Umbilical cord (tissue), 2 donors: ENCODE measurements around the gene C2. TPM values are rescaled to one million over a fixed set of nuclear protein-coding genes. Genes with fewer than 3 reads are reported as not detected.
"Not testable (repeated sequence)": the region's sequence is repeated elsewhere in the genome, so short reads cannot be mapped to it uniquely, and the experiment has no call there.

Source experiments
- DNase-seq: peaks from one replicate; pipeline ENCODE4 v3.0.0-alpha.2; 2015; ENCODE audit warnings: low spot score
- total RNA-seq: library from RNA; depleted of rRNA; stranded (reverse); fragments of >200 nt; gene quantifications from one replicate; pipeline ENCODE4 v1.2.3, GENCODE V29; 2014; ENCODE audit warnings: low replicate concordance; ENCODE audit not compliant: insufficient read depth

Gene C2
- total RNA-seq, 1 donor from 2014 or later, result 27.0 TPM

GRCh38 chr6:31977816-31978431, 50.4 kb downstream of the C2 start:
- DNase-seq, result no peak

- no peak for DNase-seq
These were observed 51.3 kb downstream of the C2 start for GRCh38 chr6:31978831-31979230.

DNA sequence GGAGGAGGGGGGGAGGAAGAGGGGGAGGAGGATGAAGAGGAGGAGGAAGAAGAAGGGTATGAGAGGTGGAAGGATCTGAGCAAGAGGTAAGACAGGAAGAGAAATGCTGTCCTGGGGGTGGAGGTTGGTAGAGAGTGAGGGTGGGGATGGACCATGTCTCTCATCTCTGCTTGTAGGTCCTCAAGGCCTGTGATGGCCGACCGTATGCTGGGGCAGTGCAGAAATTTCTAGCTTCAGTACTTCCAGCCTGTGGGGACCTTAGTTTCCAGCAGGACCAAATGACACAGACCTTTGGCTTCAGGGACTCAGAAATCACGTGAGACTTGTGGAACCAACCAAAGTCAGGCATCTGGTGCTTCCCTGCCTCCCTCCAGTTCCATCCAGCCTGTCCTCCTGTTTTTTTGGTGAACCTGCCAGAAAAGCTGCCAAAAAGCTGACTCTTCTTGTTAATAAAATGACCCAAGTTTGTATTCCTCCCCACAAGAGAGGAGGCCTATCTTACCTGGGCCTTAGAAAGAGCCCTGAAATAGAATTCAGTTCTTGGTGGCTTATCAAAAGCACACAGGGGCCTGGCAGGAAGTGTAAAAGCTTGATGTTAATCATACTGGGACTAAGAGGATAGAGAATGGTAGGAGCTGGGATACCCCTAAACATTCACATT, 51.9 kb downstream of the C2 start:
- no peak for DNase-seq

DNA sequence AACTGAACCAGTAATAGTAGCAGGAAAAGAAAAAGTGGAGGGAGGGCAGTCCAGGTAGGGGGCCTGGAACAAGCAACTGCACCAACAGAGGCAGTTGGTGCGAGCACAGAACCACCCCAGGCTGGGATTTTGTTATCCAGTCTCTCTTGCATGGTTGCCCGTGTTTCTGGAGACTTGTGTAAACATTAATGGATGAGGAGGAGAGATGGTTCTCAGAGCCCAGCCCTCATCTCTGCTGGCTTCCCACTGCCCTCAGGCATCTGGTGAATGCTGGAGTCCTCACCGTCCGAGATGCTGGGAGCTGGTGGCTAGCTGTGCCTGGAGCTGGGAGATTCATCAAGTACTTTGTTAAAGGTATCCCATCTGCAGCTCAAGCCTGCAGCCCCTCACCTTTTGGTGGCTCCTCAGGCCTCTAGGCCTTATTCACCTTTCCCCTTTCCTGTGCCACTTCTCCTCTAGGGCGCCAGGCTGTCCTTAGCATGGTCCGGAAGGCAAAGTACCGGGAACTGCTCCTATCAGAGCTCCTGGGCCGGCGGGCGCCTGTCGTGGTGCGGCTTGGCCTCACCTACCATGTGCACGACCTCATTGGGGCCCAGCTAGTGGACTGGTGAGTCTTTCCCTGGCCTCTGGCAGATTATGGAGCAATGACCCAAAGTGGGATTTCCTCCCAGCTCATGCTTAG, 52.8 kb downstream of the C2 start:
- not testable (repeated sequence) for DNase-seq

- DNase-seq, result not testable (repeated sequence)
These were observed 53.5 kb downstream of the C2 start for GRCh38 chr6:31980998-31981397.

DNA sequence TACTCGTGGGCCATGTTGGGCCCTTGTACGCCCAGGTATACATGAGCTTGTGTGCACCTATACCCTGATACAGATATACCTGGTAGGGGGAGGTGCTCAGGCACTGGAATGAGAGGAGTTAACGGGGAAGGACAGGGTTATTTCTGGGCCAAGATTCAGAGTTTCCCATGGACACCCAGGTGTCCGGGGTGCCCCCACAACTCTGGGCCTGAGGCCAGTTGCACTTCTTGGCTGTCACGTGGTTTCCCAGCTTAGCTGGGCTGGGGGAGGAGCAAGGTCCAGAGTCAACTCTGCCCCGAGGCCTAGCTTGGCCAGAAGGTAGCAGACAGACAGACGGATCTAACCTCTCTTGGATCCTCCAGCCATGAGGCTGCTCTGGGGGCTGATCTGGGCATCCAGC, 54.2 kb downstream of the C2 start, which contains the start of gene C4A:
Gene C4A, plus strand, starts transcription at position 314 of the 400 bp plus-strand sequence. Its CDS starts 51 bp downstream, at position 365.
- not testable (repeated sequence) for DNase-seq

DNA sequence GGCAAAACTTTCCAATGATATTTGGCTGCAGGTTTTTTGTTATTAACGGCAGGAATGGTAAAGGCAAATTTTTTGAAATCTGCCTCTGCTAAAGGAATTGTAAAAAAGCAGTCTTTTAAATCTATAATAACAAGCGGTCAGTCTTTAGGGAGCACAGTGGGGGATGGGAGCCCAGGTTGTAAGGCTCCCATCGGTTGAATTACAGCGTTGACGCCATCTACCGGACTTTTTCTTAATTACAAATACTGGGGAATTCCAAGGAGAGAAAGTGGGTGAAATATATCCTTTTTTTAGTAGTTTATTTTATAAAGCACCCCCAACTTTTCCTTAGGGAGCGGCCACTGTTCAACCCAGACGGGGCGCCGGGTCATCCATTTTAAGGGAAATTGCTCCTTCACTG, 61.8 kb downstream of the C2 start:
- not testable (repeated sequence) for DNase-seq

DNA sequence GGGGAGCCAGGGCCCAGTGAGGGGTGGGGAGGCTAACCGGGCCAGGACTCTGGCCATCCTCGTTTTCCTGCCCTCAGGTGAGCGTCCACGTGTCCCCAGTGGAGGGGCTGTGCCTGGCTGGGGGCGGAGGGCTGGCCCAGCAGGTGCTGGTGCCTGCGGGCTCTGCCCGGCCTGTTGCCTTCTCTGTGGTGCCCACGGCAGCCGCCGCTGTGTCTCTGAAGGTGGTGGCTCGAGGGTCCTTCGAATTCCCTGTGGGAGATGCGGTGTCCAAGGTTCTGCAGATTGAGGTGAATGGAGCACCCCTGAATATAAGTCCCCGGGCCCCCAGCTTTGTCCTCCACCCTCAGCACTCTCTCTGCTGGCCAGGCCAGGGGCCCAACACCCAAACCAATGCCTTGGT, 66.9 kb downstream of the C2 start:
- DNase-seq, result not testable (repeated sequence)

Other genes with a start within 250 kb of the C2 start
- gene LY6G5C, start 246.7 kb upstream of the C2 start, total RNA-seq, result 0.48 TPM
- 33.7 TPM for gene ABHD16A, start 224.4 kb upstream of the C2 start, total RNA-seq
- not detected for gene LY6G6F, start 220.9 kb upstream of the C2 start, total RNA-seq
- gene LY6G6D, start 212.4 kb upstream of the C2 start, total RNA-seq, result not detected
- gene LY6G6C, start 206.0 kb upstream of the C2 start, total RNA-seq, result 3.1 TPM
- gene MPIG6B, start 204.3 kb upstream of the C2 start, total RNA-seq, result 3.1 TPM
- gene DDAH2, start 198.4 kb upstream of the C2 start, total RNA-seq, result 87.4 TPM
- 203 TPM for gene CLIC1, start 191.2 kb upstream of the C2 start, total RNA-seq
- 8.2 TPM for gene MSH5, start 187.7 kb upstream of the C2 start, total RNA-seq
- gene SAPCD1, start 165.1 kb upstream of the C2 start, total RNA-seq, result not detected
- not detected for gene VWA7, start 150.4 kb upstream of the C2 start, total RNA-seq
- 18.8 TPM for gene VARS1, start 132.0 kb upstream of the C2 start, total RNA-seq
- 28.9 TPM for gene LSM2, start 120.8 kb upstream of the C2 start, total RNA-seq
- 1.4 TPM for gene HSPA1L, start 112.4 kb upstream of the C2 start, total RNA-seq
- gene HSPA1A, start 112.2 kb upstream of the C2 start, total RNA-seq, result 84.7 TPM
- gene HSPA1B, start 100.0 kb upstream of the C2 start, total RNA-seq, result 37.3 TPM
- gene NEU1, start 64.9 kb upstream of the C2 start, total RNA-seq, result 47.9 TPM
- 0.96 TPM for gene SLC44A4, start 48.7 kb upstream of the C2 start, total RNA-seq
- gene EHMT2, start 30.0 kb upstream of the C2 start, total RNA-seq, result 33.9 TPM
- gene ZBTB12, start 25.6 kb upstream of the C2 start, total RNA-seq, result 1.9 TPM
- 34.7 TPM for gene CFB, start 18.4 kb downstream of the C2 start, total RNA-seq
- 54.9 TPM for gene NELFE, start 31.3 kb downstream of the C2 start, total RNA-seq
- 34.7 TPM for gene SKIC2, start 31.5 kb downstream of the C2 start, total RNA-seq
- 13.2 TPM for gene DXO, start 44.4 kb downstream of the C2 start, total RNA-seq
- gene C4A, start 54.3 kb downstream of the C2 start, total RNA-seq, result 26.2 TPM
- gene C4B, start 87.1 kb downstream of the C2 start, total RNA-seq, result 32.3 TPM
- not detected for gene CYP21A2, start 110.7 kb downstream of the C2 start, total RNA-seq
- 24.1 TPM for gene TNXB, start 181.6 kb downstream of the C2 start, total RNA-seq
- 14.4 TPM for gene ATF6B, start 200.5 kb downstream of the C2 start, total RNA-seq
- gene FKBPL, start 202.6 kb downstream of the C2 start, total RNA-seq, result 1.2 TPM
- 1.2 TPM for gene PRRT1, start 224.2 kb downstream of the C2 start, total RNA-seq
- 9.6 TPM for gene PPT2, start 226.4 kb downstream of the C2 start, total RNA-seq
- 1.9 TPM for gene EGFL8, start 236.9 kb downstream of the C2 start, total RNA-seq
- 11.1 TPM for gene AGPAT1, start 248.4 kb downstream of the C2 start, total RNA-seq